Brain microvascular endothelial cell (primary cell): ENCODE results near the gene GRIK1.

Source experiments
- DNase-seq: peaks from one replicate; pipeline ENCODE4 v3.0.0-alpha.2; 2020
- H3K27ac ChIP-seq: fragments of 250-450 bp; sonication (Bioruptor Pico); 2 replicates; pipeline ENCODE4 v1.5.1; 2020; ENCODE audit warnings: mild to moderate bottlenecking, moderate library complexity
- H3K27me3 ChIP-seq: fragments of 250-450 bp; sonication (Bioruptor Pico); replicated peaks from 2 replicates; pipeline ENCODE4 v1.5.1; 2020; ENCODE audit warnings: mild to moderate bottlenecking
- H3K36me3 ChIP-seq: fragments of 250-450 bp; sonication (Bioruptor Pico); replicated peaks from 2 replicates; pipeline ENCODE4 v1.5.1; 2020; ENCODE audit warnings: mild to moderate bottlenecking
- H3K4me3 ChIP-seq: 2 replicates; pipeline ENCODE4 v1.5.1; 2011; ENCODE audit warnings: low read depth, mild to moderate bottlenecking, control low read depth, low read length, moderate library complexity
- CTCF ChIP-seq: IDR thresholded peaks from 2 replicates; pipeline ENCODE4 v1.5.1; 2011; ENCODE audit warnings: low read depth, mild to moderate bottlenecking, moderate library complexity, low read length, control low read depth, inconsistent platforms; ENCODE audit errors: missing control alignments
- in situ Hi-C: cut with HindIII; loops from 2 replicates; pipeline ENCODE4 v1.10.0; 2017; ENCODE audit warnings: low sequenced_read_pairs, low pct_ligation_motif_present

The GRIK1 gene

GRCh38 chr21:29578306-29578705 lies 361.5 kb downstream of the GRIK1 start:
- Histone ChIP-seq H3K4me3 (no peak overlapping the region), H3K27ac (no peak overlapping the region), H3K27me3 (no peaks in the 10 kb centered on the region), H3K36me3 (no peaks in the 10 kb centered on the region)
- DNase-seq: no peak
- no peak for TF ChIP-seq CTCF
- in situ Hi-C loops: no loop called here

DNA sequence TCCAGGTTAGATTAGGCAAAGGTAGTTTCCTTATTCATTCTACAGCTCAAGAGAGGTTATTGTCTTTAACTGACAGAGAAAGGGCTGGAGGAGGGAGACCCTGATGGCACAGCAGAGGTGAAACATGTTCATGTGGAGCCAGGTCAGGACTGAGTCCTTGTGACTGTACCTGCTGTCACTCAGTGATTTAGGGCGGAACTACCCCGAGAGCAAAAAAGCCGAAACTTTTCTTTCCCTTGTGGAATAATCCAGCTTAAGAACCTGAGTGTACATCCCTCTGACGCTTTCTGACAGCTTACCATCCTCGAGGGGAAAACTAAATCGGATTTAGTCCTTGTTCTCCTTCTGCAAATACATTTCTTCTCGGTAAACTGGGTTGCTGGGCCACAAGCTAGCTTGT lies 367.8 kb downstream of the GRIK1 start:
- H3K27me3 ChIP-seq: no peaks in the 10 kb centered on the region
- no peak for TF ChIP-seq CTCF
- no peak for DNase-seq
- H3K4me3 ChIP-seq: no peak overlapping the region
- no peaks in the 10 kb centered on the region for H3K36me3 ChIP-seq
- H3K27ac ChIP-seq: no peak overlapping the region
- in situ Hi-C loops: no loop called here

- DNase-seq: no peak
- no peak for TF ChIP-seq CTCF
- in situ Hi-C loops: no loop called here
- no peaks in the 10 kb centered on the region for H3K27me3 ChIP-seq
- no peak overlapping the region for H3K4me3 ChIP-seq
- no peaks in the 10 kb centered on the region for H3K36me3 ChIP-seq
- H3K27ac ChIP-seq: no peak overlapping the region
These were observed 371.6 kb downstream of the GRIK1 start for GRCh38 chr21:29568020-29568697.

DNA sequence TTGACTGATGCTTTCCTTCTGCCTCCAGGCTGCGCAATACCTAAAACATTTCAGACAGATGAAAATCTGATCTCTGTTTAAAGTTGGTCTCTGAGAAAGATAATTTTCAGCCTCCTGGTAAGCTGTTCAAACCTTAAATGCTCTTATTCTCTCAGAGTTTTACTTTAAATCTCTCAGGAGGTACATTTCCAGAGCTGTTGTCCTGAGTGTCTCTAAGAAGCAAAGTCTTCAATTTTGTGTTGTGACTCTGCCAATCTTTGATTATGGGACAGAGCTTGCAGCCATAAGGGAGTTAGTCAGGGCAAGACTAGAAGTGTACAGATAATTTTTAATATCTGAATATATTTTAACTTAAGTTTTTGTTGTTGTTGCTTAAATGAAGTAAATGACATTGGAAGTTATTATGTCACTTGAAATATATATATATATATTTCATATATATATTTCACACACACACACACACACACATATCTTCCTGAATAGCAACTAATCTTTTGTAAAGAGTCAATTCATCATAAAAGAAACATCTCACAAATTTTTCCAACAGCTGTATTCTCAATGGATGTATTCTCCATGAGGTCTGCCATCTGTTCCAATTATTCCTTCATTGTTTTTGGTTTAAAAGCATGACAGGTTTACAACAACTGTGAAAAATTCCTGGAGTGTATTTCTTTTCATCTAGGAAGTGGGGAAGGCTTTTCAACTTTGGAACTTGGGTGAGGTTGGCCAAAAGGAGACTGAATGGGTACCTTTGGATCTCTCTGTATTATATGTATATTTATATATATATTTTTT lies 381.7 kb downstream of the GRIK1 start:
- H3K36me3 ChIP-seq: no peaks in the 10 kb centered on the region

DNA sequence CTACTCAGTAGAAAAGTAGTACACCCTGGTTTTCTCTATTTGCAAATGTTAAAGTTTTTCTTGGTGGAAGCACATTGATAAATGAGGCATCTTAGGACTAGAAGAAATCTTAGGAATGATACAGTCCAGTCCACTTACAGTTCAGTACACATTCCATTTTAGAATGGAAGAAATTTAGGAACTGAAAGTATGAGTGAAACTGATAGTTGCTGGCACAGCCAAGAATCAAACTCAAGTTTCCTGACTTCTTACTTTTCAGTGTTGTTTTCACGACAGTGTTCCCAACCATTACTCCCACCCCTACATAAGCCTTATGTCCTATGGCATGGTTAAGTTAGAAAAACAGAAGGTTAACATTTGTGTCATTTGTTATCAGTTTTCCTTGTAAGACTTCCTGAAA lies 382.6 kb downstream of the GRIK1 start:
- no peak for TF ChIP-seq CTCF
- in situ Hi-C loops: no loop called here

More for the DNA sequence above, 381.7 kb downstream of the GRIK1 start:
- DNase-seq: no peak
- no peaks in the 10 kb centered on the region for H3K27me3 ChIP-seq
- TF ChIP-seq CTCF: no peak
- no peak overlapping the region for H3K27ac ChIP-seq
- in situ Hi-C loops: no loop called here
- H3K4me3 ChIP-seq: no peak overlapping the region

More for the DNA sequence above, 382.6 kb downstream of the GRIK1 start:
- no peak overlapping the region for H3K4me3 ChIP-seq
- no peaks in the 10 kb centered on the region for H3K27me3 ChIP-seq
- H3K27ac ChIP-seq: no peak overlapping the region
- no peak for DNase-seq
- H3K36me3 ChIP-seq: no peaks in the 10 kb centered on the region
